NCI-H748 treated with DMSO at 0.1 percent for 48 hours (cell line): ENCODE results near the gene ACVRL1.

ENCODE experiments used
- DNase-seq: peaks from one replicate; lab custom pipeline; 2025; lab: John Stamatoyannopoulos, UW

ACVRL1 gene

DNA sequence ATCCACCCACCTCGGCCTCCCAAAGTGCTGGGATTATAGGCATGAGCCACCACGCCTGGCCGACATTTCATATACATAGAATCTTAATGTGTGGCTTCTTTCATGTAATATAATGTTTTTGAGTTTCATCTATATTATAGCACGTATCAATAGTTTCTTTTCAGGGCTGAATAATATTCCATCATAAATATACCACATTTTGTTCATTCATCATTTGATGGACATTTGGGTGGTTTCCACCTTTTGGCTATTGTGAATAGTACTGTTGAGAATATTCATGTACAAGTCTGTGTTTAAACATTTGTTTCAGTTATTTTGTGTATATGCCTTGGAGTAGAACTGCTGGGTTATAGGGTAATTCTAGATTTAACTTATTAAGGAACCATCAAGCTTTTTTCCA lies 56.2 kb downstream of the ACVRL1 start:
- DNase-seq: no peak

DNA sequence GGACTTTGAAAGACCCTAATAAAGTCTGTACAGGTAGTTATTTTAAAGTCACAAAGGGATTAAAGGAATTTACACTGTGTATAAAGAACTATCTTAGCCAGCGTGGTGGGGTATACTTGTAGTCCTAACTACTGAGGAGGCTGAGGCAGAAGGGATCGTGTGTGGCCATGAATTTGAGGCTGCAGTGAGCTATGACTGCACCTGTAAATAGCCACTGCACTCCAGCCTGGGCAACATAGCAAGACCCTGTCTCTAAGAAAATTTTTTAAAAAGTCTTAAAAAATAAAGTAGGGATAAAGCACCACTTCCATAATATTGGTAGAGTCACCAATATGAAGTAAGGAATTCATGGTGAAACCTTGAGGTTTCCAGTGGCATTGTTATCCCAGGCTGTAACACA lies 62.3 kb downstream of the ACVRL1 start:
- no peak for DNase-seq

DNA sequence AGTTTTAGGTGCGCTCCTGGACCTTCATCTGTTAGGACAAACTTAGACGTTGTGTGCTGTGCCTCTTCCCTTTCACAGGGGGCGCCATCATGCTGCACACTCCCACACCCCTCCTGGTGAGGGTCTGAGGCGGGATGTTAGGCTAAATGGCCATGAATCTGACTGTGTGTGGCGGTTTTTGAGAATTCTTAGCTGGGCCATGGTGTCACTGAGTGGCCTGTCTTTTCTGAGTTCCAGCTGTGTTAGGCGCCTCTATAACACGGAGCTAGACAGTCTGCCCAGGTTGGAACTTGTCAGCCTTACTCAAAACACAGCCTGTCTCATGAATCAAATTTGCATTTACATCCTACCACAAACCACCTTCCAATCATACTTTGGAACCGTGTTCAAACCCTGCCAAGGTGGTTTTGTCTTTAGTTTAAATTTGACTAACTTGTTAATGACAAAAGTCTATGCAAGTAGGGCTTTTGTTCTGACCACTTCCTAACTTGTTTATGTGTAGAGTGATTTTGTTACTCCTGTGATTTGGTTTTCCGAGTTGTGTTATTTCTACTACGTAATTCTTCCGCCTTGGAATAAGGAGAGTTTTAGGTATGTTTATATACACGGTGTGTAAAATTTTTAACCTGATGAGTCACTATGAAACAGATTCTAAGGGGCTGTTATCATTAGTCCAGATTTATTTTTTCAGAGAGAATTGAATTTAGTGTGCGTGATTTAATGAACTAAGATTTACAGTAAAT lies 63.8 kb downstream of the ACVRL1 start:
- no peak for DNase-seq

DNA sequence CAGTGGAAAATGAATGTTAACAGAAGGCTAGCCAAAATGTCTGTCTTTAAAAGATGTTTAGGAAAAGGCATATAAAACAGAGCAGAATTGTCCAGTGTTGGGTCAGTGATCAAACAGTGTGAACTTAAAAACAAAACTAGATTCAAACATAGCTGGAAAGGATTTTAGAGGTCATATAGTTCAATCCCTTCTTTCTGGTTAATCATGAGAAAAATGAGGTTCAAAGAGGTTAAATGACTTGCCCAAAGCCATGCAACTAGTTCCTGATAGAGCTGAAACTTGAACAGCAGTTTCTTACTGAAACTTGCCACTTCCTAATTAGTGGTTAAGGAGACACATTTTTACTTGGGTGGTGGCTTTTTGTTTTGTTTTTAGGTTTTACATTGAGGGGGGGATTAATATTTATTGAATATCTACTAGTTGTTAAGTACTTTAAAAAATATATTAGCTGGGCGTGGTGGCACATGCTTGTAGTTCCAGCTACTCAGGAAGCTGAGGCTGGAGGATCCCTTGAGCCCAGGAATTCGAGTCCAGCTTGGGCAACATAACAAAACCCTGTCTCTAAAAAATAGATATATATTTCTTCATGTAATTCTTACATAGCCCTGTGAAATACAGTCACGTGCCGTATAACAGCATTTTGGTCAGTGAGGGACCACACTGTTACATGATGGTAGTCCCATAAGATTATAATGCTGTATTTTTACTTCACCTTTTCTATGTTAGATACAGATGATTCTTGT lies 64.5 kb downstream of the ACVRL1 start:
- no peak for DNase-seq

DNA sequence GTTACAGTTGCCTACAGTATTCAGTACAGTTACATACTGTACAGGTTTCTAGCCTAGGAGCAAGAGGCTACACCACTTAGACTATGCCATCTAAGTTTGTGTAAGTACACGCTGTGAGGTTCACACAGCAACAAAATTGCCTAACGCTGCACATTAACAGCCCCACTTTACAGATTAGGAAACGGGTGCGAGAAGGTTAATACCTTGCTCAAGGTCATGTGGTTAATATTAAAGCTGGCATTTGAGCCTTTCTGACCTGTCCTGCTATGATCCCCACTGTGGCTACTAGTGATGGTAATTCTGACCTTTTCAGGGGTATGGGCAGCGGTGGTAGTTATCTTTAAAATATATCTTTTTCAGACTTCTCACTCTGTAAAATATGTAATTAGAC lies 65.1 kb downstream of the ACVRL1 start:
- DNase-seq: no peak

DNA sequence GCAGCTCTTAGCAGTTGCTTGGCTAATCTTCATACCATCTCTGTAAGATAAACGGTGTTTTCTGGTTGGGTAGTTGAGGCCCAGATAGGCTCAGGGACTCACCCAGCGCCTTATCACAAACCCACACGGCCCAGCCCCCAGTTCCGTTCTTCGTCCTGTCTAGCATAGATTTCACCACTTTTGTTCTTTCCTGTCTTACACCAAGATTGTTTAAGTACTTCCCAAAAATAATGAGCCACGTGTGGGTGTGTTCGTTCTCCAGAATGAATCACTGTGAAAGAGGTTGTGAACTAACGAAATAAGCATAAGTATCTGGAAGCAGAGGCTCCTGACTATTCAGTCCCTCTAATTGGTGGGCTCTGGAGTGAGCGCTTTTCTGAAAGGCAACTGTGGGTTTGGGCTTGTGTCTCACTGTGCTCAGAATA lies 65.6 kb downstream of the ACVRL1 start:
- no peak for DNase-seq
